GM18909 (cell line): ENCODE results near the gene TRAPPC12.

Experiments used
- ATAC-seq: cut with Tn5 transposase; IDR thresholded peaks from one replicate; pipeline ENCODE4 v1.9.1; 2021; ENCODE audit warnings: mild to moderate bottlenecking; ENCODE audit not compliant: unreplicated experiment, poor library complexity

The TRAPPC12 gene

GRCh38 chr2:3405307-3405706 is 25.8 kb downstream of the TRAPPC12 start:
- ATAC-seq: no peak

GRCh38 chr2:3405876-3406275 is 26.4 kb downstream of the TRAPPC12 start:
- ATAC-seq: no peak

GRCh38 chr2:3406501-3406900 is 27.0 kb downstream of the TRAPPC12 start:
- no peak for ATAC-seq

- no peak for ATAC-seq
Observed at GRCh38 chr2:3408781-3409180, 29.3 kb downstream of the TRAPPC12 start.

GRCh38 chr2:3409627-3410170 is 30.2 kb downstream of the TRAPPC12 start:
- ATAC-seq: no peak

- no peak for ATAC-seq
Observed at GRCh38 chr2:3411103-3411502, 31.6 kb downstream of the TRAPPC12 start.

GRCh38 chr2:3413697-3414096 is 34.2 kb downstream of the TRAPPC12 start:
- ATAC-seq: no peak

- no peak for ATAC-seq
Observed at GRCh38 chr2:3414133-3414860, 34.8 kb downstream of the TRAPPC12 start.

GRCh38 chr2:3418766-3419404 is 39.4 kb downstream of the TRAPPC12 start:
- ATAC-seq: no peak

- ATAC-seq: no peak
Observed at GRCh38 chr2:3420076-3420768, 40.7 kb downstream of the TRAPPC12 start.

- no peak for ATAC-seq
Observed at GRCh38 chr2:3420769-3421397, 41.4 kb downstream of the TRAPPC12 start.

- no peak for ATAC-seq
Observed at GRCh38 chr2:3421580-3421979, 42.1 kb downstream of the TRAPPC12 start.

- peak; percentile 56 for ATAC-seq
Observed at GRCh38 chr2:3422161-3422779, 42.8 kb downstream of the TRAPPC12 start.

GRCh38 chr2:3423492-3424170 is 44.1 kb downstream of the TRAPPC12 start:
- peak; percentile 59 for ATAC-seq

- ATAC-seq: no peak
Observed at GRCh38 chr2:3424171-3424795, 44.8 kb downstream of the TRAPPC12 start.

- no peak for ATAC-seq
Observed at GRCh38 chr2:3426615-3427014, 47.1 kb downstream of the TRAPPC12 start.

GRCh38 chr2:3427272-3427671 is 47.8 kb downstream of the TRAPPC12 start:
- no peak for ATAC-seq

GRCh38 chr2:3428577-3428976 is 49.1 kb downstream of the TRAPPC12 start:
- ATAC-seq: no peak

GRCh38 chr2:3429066-3429610 is 49.6 kb downstream of the TRAPPC12 start:
- ATAC-seq: no peak
